Lower leg skin (tissue), 3 donors: ENCODE measurements around the gene MAGED1.

Source experiments
- POLR2A ChIP-seq, 2 donors: fragments of 450-650 bp; IDR thresholded peaks; one replicate each; pipeline ENCODE4 v1.6.1; 2016 to 2017; ENCODE audit warnings: antibody characterized with exemption in 2 of 2, mild to moderate bottlenecking in 1 of 2, moderate library complexity in 1 of 2
- TF ChIP-seq, protein P1 (sequence below), 3 donors: fragments of 450-650 bp; IDR thresholded peaks; one replicate each; pipeline ENCODE4 v1.5.1; 2016; ENCODE audit warnings: antibody characterized with exemption in 3 of 3, mild to moderate bottlenecking in 3 of 3, moderate library complexity in 2 of 3

DNA sequence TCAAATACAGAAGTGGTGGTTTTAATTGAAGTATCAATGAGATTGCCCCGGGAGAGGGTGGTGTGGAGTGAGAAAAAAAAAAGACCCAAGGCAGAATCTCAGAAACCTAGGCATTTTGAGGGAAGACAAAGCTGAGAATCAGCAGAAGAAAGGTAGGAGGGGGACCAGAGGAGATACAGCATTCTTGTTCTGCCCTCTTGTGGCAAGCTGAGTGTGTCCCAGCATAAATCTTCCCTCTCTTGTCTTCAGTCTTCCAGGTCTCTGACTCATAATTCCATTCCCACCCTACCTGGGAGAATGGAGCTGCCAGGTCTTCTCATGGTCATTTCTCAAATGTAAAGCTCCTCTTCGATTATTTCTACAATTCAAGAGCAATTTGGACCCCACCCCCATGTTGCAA lies 32.7 kb upstream of the MAGED1 start:
- TF ChIP-seq, protein P1, sequence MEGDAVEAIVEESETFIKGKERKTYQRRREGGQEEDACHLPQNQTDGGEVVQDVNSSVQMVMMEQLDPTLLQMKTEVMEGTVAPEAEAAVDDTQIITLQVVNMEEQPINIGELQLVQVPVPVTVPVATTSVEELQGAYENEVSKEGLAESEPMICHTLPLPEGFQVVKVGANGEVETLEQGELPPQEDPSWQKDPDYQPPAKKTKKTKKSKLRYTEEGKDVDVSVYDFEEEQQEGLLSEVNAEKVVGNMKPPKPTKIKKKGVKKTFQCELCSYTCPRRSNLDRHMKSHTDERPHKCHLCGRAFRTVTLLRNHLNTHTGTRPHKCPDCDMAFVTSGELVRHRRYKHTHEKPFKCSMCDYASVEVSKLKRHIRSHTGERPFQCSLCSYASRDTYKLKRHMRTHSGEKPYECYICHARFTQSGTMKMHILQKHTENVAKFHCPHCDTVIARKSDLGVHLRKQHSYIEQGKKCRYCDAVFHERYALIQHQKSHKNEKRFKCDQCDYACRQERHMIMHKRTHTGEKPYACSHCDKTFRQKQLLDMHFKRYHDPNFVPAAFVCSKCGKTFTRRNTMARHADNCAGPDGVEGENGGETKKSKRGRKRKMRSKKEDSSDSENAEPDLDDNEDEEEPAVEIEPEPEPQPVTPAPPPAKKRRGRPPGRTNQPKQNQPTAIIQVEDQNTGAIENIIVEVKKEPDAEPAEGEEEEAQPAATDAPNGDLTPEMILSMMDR (IDR thresholded peaks at IDR 0.05), result no peak
- no peak for TF ChIP-seq POLR2A (IDR thresholded peaks at IDR 0.05)
